Posterior vena cava (tissue), 2 donors: ENCODE results near the gene SIGLEC12. TPM values are rescaled to one million over a fixed set of nuclear protein-coding genes. Genes with fewer than 3 reads are reported as not detected.

Experiments used
- DNase-seq: peaks from one replicate; pipeline ENCODE4 v3.0.0-alpha.2; 2020; ENCODE audit warnings: low spot score
- intact Hi-C, 2 donors: fragments of 100-400 bp; cut with DNase I; formaldehyde crosslinking; loops; one replicate each; pipeline versions ENCODE4 v1.14.1 to v1.14.2; 2022 to 2023
- long read RNA-seq, 2 donors: library from polyadenylated mRNA; unstranded; transcript quantifications; one replicate each; pipeline ENCODE4 v2.0.0, GENCODE V29; 2020 to 2021
- total RNA-seq, 2 donors: library from RNA; stranded (reverse); fragmentation: NEBNext Ultra II Directional; extraction: Animal tissue kit (Norgen Biotek cat#: 25700); gene quantifications; one replicate each; pipeline ENCODE4 v1.2.1, GENCODE V29; 2021
- donor health status: DM: yes; HTN: yes; CAD: no.
- donor health status: DM: yes; HTN: yes; CAD: no.

SIGLEC12 gene
- under 1 TPM; 0.42 to 1.00 TPM for total RNA-seq
- long read RNA-seq, donor 1 = 0 reads
- long read RNA-seq, donor 2, partial matches to known transcripts = 0 of 1 reads
- long read RNA-seq, donor 2, other reads (novel, unspliced or antisense) = 0 of 1 reads

GRCh38 chr19:51501594-51502263 is at the start of gene SIGLEC12:
Gene SIGLEC12, minus strand, starts transcription at chr19:51501800. Its CDS starts 67 bp downstream, at chr19:51501733.
- DNase-seq = no peak
- intact Hi-C loops = no loop called here

GRCh38 chr19:51550848-51551672 is 49.5 kb upstream of the SIGLEC12 start:
- no peak for DNase-seq
- intact Hi-C loops = no loop called here

DNA sequence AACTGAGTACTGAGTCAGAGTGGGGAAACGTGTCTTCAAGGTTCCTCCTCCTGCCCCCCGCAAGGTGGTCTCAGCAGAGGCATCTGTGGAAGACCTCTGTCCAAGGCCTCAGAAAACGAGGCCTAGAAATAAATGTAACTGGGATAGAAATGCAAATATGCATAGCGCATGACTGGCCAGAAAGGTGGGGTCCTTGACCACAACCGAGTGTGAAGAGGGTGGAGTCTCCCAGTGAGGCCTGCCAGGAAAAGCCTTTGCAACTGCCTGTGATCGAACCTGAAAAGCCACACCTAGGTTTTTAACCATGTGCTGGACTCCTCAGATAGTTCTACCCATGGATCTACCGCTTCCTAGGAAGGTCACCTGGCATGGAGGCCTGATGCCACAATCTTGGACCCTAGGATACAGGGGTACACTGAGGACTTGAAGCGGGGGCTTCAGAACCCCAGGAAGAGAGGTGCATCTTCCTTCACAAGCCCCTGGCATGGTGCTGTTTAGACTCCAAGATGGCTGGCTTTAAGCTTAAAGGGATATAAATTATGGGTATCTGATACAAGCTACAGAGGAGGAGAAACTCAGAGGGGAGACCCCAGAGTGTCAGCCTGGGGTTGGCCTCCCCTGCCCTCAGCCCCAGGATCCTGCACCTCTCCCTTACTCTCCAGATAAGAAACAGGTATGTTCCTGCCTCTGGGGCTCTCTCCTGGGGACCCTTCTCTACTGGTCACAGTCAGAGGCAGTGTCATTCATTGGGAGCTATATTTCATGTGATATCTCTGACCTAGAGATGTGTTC is 48.1 kb upstream of the SIGLEC12 start:
- intact Hi-C loops = no loop called here
- no peak for DNase-seq

DNA sequence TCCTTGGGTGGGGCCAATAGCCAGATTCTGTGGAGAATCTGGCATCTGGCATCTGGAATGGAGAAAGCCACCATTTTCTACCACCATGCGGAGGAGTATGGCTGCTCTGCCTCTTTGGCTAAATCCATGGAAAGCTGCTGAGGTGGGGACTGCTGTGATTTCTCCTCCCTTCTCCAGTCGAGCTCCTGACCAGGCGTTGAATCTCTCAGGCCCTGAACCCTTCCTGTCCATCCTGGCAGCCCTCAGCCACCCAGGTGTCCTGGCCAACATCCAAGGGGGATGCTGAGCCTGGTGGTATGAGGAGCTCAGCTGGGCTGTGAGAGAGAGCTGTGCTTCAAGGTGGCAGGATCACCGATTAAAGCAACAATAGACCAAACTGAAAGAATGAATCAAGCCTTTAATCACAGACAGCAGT is 47.3 kb upstream of the SIGLEC12 start:
- DNase-seq = no peak
- intact Hi-C loops = no loop called here

DNA sequence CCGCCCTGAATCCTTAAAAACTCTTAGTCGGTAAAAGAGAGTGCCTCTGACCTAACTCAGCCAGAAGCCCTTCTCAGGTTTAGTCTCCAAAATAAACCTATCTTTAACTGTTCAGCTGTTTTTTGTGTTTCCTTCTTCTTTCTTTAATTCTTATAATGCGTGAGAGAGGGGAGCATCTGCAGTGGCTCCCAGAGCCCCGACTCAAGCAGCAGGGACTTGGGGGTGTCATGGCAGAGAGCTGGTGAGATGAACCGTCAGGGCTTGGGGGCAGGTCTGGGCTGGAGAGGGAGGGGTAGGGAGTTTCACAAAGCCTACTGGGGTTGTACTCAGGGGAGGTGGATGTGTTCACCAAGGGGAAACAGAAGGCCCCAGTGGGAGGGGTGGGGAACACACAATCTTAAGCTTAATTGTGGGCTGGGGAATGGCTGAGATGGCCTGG is 46.6 kb upstream of the SIGLEC12 start:
- intact Hi-C loops = no loop called here

GRCh38 chr19:51547397-51548212 is 46.0 kb upstream of the SIGLEC12 start:
- intact Hi-C loops = no loop called here
- no peak for DNase-seq

More for the DNA sequence above, 46.6 kb upstream of the SIGLEC12 start:
- DNase-seq = no peak

GRCh38 chr19:51546650-51547396 is 45.2 kb upstream of the SIGLEC12 start:
- DNase-seq = no peak
- intact Hi-C loops = no loop called here

DNA sequence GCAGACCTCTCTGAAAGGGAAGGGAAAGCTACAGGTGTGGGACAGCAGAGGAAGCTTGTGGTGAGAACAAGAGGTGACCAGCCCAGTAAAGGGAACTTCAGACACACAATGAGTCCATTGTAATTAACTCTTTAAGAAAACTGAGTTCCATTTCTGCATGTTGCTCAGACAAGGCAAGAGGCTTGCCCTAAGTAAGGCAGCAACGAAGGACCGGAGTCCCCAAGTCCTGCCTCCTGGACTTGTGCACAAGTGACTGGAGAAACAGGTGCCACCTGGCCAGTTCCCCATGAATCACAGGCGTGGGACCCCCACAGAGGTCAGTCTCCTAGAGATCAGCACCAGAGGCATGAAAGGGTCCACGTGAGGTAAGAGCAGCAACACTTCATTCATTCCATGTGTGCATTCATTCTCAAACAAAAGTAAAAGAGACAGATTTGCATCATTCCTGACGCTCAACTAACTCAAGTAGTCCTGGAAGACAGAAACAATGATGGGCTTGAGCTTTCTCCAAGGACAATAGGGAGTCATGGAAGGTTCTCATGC is 44.6 kb upstream of the SIGLEC12 start:
- intact Hi-C loops = no loop called here
- no peak for DNase-seq

DNA sequence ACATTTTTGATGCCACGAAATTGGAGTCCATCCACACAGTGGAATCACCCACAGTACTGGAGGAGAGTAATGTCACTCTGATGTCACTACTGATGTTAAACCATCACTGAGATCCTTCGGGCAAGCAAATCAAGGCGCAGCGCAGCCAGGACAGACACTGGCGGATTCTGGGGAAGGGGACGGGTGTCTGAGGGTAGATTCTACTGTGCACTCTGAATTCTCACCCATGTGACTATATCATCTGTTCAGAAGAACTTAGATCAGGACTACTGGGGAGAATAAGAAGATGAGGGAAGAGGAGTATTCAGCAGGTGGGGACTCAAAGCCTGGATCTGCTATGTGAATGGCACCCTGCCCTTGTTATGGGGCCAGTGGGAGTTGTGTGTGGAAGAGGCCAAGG is 42.4 kb upstream of the SIGLEC12 start:
- DNase-seq = no peak
- intact Hi-C loops = no loop called here

DNA sequence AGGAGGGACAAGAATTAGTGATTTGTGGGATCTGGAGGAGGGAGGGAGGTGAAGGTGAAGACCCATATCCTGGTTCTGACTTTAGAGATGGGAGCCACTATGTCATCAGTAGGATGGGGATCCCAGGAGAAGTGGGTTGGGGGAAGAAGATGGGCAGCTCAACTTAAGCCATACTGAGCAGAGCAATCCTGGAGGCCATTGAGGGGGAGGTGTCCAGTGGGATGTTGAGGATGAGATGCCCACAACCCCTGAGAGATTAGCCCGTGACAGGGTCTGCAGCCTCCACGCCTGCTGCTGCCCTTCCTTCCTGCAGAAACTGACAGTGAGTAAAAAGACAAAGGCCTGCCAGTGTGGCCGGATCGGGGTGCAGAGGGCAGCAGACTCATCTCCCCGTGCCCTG is 41.1 kb upstream of the SIGLEC12 start:
- DNase-seq = no peak
- intact Hi-C loops = no loop called here

GRCh38 chr19:51541458-51542357 is 40.1 kb upstream of the SIGLEC12 start:
- DNase-seq = no peak

DNA sequence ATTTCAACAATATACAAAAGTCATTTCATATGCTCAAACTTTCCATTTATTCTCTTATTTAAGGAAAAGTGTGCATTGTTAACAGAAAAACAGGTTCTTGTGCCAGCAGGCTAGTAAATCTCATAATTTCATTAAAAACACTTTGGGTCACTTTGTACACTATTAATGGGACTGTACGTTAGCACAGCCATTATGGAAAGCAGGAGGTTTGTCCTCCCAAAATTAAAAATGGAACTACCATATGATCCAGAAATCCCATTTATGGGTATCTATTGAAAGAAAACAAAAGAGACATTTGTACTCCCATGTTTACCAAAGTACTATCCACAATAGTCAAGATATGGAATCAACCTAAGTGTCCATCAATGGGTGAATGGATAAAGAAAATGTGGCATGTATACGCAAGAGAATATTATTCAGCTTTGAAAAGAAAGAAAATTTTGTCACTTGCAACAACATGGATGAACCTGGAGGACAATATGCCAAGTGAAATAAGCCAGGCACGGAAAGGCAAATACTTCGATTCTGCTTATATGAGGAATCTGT is 38.3 kb upstream of the SIGLEC12 start:
- intact Hi-C loops = no loop called here
- no peak for DNase-seq

More at GRCh38 chr19:51541458-51542357, 40.1 kb upstream of the SIGLEC12 start:
- intact Hi-C loops = loop anchor here in 1 of 2 donors (1.0 kb wide), 1 partner anchor 20 kb away; no protein-coding TSS in a partner anchor

DNA sequence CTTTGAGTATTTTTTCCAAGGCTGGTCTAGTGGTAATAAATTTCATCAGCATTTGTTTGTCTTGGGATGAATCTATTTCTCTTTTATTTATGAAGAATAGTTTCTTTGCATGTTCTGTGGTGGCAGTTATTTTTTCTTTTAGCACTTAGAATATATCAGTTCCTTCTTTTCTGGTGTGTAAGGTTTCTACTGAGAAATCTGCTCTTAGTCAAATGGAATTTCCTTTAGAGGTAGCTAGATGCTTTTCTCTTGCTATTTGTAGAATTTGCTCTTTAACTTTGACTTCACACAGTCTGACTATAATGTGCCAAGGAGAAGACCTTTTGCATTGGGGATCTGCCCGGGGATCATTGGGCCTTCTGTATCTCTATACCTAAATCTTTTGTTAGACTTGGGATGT is 33.9 kb upstream of the SIGLEC12 start:
- intact Hi-C loops = no loop called here
- no peak for DNase-seq

- intact Hi-C loops = no loop called here
- peak; percentile 90 for DNase-seq
These were observed 30.0 kb upstream of the SIGLEC12 start, which contains the start of gene SIGLEC6 for GRCh38 chr19:51531349-51532315. Gene SIGLEC6, minus strand, starts transcription at chr19:51531670. Its CDS starts 22 bp downstream, at chr19:51531648.

GRCh38 chr19:51530616-51531015 is 29.0 kb upstream of the SIGLEC12 start:
- DNase-seq = no peak
- intact Hi-C loops = no loop called here
